ENCODE data around the gene XAGE5.
"Not testable (repeated sequence)": the region's sequence is repeated elsewhere in the genome, so short reads cannot be mapped to it uniquely, and the experiment has no call there.

The XAGE5 gene, protein sequence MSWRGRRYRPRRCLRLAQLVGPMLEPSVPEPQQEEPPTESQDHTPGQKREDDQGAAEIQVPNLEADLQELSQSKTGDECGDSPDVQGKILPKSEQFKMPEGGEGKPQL

DNA sequence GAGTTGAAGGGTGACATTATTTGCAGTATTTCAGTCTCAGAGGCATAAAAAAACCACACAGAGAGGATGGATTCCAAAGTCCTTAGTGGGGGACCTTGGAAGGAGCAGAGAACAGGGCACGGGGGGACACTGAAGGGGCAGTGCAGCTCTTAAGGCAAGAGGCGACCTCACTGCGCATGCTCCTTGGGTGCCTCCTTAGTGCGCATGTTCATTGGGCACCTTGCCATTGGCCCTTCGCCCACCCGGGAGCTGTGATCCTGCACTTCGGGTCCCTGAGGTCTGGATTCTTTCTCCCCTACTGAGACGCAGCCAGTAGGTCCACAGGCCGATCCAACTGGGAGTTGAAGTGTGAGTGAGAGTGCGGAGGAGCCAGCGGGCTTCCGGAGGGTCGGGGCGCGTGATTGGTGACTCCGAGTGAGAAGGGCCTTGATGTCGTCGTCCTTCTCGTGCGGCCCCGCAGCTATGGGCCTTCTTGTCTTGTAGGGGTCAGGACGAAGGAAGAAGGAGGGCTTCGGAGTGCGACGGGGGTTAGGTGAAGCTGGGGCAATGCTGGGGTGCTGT lies at the start of gene XAGE5:
Gene XAGE5 (plus strand): TSS at position 223 of the 561 bp plus-strand sequence. CDS start 1,280 bp downstream, outside the sequence.
- no peak for DNase-seq

- DNase-seq: not testable (repeated sequence)
Measured at GRCh38 chrX:52765983-52766382, 45.1 kb upstream of the XAGE5 start.

DNA sequence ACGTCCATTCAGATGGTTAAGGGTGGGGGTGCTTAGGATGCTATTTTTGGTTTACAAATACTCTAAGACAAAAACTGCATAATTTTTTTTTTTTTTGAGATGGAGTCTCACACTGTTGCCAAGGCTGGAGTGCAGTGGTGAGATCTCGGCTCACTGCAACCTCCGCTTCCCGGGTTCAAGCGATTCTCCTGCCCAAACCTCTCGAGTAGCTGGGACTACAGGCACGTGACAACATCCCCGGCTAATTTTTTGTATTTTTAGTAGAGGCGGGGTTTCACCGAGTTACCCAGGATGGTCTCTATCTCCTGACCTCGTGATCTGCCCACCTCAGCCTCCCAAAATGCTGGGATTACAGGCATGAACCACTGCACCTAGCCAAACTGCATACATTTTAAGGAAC lies 37.6 kb upstream of the XAGE5 start:
- not testable (repeated sequence) for DNase-seq

DNA sequence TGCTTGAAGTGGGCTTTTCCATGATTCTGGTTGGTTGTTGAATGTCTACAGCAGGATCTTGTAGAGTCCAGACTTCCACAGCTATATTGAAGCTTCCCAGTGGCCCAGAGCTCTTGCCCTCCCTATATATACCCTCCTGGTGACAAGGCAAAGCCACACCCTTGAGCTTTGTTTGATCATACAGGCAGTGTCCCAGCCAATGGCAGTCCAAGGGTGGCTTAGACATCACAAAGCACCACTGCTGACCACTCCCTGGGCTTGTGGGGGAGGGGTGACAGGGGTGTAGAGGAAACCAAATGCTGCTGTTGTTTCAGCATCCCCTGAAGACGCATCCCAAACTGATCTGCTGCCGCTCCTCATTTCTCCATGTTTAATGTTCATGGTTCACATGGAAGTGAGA lies 13.8 kb upstream of the XAGE5 start, which contains the start of gene SPANXN5:
Gene SPANXN5 (minus strand): TSS at position 101 of the 400 bp plus-strand sequence. CDS start 79 bp downstream, at position 22.
- not testable (repeated sequence) for DNase-seq

DNA sequence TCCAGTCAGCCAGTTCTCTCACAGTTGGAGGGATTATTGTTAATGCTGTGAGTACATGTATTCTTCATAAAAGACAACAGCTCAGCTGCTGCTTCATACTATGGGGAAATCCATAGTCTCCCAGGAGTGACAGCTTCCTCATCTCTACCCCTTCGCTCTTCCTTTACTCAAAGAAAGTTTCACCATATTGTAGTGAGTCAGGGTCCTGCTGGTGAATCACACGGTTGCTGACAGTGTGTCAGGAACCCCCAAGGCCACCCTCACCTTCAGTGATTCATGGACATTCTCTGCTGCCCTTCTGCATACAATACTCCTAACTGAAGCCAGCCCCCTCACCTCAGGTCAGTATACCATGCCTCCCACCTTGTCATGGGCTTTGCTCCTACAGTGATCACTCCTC lies 6.2 kb upstream of the XAGE5 start:
- DNase-seq: not testable (repeated sequence)

DNA sequence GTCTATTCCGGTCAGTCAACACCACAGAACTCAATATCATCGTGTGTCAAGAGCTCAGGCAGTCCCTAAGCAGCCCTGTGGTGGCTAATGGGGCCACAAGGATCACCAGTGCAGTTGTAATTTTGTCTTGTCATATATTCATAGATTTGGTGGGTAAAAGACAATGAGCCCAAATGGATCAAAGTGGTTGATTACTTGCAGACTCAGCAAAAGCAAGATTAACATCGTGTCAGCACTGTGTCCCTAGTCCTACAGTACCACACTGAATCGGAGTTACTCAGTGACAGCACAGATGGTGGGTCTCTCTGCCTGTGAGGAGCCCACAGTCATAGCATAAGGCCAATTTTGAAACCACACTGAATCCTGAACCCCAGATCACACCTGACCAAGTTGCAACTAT lies 8.7 kb downstream of the XAGE5 start:
- DNase-seq: no peak

DNA sequence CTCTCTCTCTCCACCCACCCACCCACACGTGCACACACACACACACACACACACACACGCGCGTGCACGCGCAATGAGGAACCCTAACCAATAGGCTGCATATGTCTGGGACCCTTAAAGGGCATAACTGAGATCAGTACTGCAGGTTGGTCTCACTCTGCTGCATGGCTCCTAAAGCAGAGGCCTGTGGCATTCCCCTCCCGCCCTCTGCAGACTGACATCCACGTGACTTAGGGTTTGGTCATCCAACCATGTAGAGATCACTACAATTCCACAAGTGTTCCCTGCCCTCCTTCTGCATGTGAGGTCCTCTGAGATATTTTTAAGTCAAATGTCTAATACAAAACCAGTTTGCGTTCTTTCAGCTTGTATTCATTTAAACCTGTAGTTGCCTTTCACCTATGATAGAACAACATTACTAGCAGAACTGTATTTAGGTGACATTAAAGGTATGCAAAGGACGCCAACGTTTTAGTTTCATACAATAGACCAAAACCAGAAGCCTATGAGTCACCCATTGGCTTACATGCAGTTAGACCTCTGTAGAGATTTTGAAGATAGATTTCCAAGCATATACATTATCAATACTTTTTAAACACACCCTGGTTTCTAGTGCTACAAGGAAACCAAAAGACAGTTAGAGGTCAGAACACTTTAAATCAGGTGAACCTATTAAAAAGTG lies 10.1 kb downstream of the XAGE5 start:
- no peak for DNase-seq

DNA sequence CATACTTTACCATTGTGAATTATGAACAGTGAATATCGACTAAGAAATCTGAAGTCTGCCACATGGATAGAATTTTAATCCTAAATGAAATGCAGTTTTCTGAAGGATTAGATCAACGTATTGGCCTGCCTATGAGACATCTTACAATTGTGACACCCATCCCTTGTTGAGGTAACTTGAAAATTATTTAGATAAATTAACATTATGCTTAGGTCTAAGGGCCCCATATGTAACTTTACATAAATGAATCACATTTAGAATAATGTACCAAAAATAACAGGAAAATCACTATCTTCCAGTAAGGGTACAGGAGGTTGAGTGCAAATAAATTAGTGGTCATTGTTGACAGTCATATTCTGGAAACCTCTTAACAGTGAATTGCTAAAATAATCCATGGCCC lies 13.5 kb downstream of the XAGE5 start:
- no peak for DNase-seq

DNA sequence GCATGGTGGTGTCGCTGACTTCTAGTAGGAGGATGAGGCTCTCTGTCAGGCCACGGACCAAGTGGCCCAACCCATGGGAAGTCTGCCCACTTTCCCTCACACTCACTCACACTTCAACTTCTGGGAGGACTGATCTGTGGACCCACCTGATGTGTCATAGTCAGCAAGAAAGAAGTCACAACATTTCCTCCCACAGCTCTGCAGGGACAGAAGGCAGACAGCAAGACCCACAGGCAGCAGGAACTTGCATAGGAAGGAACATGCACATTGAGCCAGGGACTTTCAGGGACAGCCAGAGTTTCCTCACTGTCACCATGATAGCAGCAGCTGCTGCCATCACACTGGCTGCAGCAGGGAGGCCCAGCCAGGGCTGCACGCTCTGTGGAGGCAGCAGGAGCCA lies 19.5 kb downstream of the XAGE5 start:
- DNase-seq: no peak

DNA sequence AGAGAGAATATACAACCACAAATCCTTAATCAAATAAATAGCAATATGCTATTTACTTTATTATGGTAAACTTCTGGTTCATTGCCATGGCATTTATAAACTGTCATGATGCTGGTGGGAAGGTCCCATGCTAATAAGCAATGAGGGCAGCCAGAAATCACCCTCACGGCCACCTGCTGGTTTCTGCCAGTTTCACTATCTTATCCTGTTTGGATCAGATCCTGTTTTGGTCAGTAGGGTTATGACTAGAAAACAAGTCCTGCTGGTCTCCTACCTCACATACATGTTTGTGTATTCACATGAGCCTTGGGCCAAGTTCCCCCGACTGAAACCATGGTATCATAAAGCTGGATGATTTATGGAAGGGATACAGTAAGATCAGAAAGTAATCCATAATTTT lies 28.1 kb downstream of the XAGE5 start:
- DNase-seq: no peak

DNA sequence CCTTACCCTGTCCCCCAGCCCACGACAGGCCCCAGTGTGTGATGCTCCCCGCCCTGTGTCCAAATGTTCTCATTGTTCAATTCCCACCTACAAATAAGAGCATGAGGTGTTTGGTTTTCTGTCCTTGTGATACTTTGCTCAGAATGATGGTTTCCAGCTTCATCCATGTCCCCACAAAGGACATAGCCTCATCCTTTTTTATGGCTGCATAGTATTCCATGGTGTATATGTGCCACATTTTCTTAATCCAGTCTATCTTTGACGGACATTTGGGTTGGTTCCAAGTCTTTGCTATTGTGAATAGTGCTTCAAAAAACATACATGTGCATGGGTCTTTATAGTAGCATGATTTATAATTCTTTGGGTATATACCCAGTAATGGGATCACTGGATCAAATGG lies 32.5 kb downstream of the XAGE5 start:
- not testable (repeated sequence) for DNase-seq

DNA sequence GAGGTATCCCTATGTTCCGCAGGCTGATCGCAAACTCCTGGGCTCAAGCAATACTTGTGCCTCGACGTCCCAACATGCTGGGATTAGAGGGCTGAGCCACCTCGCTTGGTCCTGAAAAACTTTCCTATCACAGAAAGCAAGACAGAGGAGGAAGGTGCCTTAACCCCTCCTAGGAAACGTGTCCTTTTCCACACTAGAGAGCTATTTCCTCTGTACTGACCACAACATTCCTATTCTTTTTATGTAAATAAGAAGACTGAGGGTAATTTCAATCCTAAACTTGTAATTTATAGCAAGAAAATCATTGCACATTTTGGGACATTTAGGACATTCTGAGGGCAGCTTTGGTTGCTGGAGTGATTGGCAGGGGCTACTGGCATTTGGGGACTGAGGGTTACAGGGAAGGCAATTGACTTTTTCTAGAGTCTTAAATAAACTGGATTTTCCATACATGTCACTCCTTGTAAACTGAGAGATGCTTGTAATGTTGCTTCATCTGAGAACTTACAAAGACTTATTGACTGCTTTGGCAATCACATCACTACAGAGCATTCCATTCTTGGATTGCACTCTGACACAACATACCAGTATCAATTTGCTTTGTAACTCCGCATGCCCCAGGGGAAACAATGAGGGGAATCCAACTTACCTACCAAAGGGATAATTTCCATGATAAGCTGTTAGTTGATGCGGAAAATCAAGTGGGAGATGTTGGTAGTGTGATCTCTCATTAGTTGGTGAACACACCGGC lies 41.2 kb downstream of the XAGE5 start:
- DNase-seq: no peak

- DNase-seq: not testable (repeated sequence)
Measured at GRCh38 chrX:52856991-52857525, 46.0 kb downstream of the XAGE5 start.

GRCh38 chrX:52865343-52865998 lies 54.4 kb downstream of the XAGE5 start:
- no peak for DNase-seq

All from right hindlimb (tissue), 1 donor.